Spleen (tissue), 7 donors: ENCODE results near the gene ZSCAN29.

Source experiments
- POLR2A ChIP-seq, 3 donors: fragments of 450-650 bp; IDR thresholded peaks; one replicate each; pipeline ENCODE4 v1.5.1; 2017; ENCODE audit warnings: antibody characterized with exemption in 3 of 3, mild to moderate bottlenecking in 1 of 3
- TF ChIP-seq, protein P1 (sequence below), 11 experiments: fragments of 200-600 bp in 7 of 11; fragments of 450-650 bp in 4 of 11; sonication (generic) in 4 of 11; IDR thresholded peaks in 8 of 11; conservative IDR thresholded peaks in 3 of 11; 1 replicate in 7 of 11; 2 replicates in 4 of 11; pipeline versions ENCODE4 v1.4.0 to v1.8.0; 2016 to 2021; ENCODE audit warnings: antibody characterized with exemption in 11 of 11, inconsistent platforms in 4 of 11, mild to moderate bottlenecking in 1 of 11
- donor health status: DM: no; HTN: no; CAD: no; lungs with moderate emphysema.
- donor health status: DM: no; HTN: no; CAD: no.
- donor health status: DM: no; HTN: no; CAD: no.

DNA sequence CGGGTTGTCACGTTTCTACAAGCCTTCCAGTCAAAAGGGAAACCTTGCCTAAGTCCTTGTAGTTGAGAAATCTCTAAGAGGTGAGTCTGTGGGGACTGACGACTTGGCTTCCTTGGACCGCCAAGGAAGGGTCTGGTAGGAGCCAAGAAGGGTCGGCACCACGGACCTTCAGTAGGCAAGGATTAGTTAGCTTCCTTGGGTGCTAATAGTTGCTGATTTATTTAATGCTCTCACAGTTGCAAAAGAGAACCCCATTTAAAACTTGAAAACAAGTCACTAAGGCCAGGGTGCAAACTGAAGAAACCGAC lies 40.1 kb downstream of the ZSCAN29 start:
- TF ChIP-seq, protein P1, sequence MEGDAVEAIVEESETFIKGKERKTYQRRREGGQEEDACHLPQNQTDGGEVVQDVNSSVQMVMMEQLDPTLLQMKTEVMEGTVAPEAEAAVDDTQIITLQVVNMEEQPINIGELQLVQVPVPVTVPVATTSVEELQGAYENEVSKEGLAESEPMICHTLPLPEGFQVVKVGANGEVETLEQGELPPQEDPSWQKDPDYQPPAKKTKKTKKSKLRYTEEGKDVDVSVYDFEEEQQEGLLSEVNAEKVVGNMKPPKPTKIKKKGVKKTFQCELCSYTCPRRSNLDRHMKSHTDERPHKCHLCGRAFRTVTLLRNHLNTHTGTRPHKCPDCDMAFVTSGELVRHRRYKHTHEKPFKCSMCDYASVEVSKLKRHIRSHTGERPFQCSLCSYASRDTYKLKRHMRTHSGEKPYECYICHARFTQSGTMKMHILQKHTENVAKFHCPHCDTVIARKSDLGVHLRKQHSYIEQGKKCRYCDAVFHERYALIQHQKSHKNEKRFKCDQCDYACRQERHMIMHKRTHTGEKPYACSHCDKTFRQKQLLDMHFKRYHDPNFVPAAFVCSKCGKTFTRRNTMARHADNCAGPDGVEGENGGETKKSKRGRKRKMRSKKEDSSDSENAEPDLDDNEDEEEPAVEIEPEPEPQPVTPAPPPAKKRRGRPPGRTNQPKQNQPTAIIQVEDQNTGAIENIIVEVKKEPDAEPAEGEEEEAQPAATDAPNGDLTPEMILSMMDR (IDR thresholded peaks at IDR 0.05 in 8 of 11, conservative IDR thresholded peaks at IDR 0.05 in 3 of 11): no peak
- no peak for TF ChIP-seq POLR2A (IDR thresholded peaks at IDR 0.05)
